Ramos (cell line): ENCODE results near the gene PTPRN2.

Experiments
- in situ Hi-C: fragments of 300-500 bp; cut with MboI; formaldehyde crosslinking; loops from one replicate; pipeline ENCODE4 v1.14.3; 2022; ENCODE audit warnings: low sequenced_read_pairs; ENCODE audit not compliant: unreplicated experiment

Gene PTPRN2

DNA sequence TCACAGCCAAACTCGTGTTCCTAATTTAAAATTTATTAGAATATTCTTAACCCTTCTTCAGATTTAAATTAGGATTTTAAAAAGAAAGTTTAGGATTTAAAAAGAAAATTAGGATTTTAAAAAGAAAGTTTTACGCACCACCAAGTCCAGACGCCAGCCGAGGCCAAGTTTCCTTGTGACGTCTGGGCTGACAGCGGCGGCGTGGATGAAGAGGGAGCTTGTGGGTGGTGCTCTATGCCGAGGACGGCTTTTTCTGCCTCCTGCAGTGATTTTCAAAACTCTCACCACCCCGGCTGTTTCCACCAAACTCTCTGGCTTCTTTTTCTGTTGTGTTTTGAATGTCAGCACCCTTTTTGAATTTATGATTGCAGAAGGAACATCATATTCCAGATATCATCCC is 997.9 kb downstream of the PTPRN2 start:
- in situ Hi-C loops = no loop called here

DNA sequence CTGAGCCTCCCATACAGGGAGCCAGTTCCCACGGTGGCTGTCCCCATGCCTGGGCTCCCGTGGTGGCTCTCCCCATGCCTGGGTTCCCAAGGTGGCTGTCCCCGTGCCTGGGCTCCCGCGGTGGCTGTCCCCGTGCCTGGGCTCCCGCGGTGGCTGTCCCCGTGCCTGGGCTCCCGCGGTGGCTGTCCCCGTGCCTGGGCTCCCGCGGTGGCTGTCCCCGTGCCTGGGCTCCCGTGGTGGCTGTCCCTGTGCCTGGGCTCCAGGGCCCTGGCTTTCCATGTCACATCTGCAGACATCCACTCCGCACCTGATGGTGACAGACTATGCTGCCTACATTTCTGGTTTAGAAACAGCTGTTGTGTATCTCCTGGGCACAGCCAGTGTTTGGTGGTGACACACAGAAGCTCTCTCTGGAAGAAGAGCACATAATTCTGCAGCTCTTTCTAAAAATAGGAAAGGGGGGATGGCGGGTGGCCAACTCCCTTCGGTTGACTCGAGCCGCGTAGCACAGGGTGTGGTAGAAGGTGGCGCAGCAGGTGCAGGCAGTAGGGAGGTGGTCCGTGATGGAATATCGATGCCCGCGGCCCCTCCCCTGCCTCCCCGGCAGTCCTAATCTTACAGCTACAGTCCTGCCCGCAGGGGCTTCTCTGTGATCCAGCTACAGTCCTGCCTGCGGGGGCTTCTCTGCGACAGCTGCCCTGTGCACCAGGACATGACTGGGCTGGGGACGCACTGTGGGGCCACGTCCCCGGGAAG is 999.6 kb downstream of the PTPRN2 start:
- in situ Hi-C loops = no loop called here

DNA sequence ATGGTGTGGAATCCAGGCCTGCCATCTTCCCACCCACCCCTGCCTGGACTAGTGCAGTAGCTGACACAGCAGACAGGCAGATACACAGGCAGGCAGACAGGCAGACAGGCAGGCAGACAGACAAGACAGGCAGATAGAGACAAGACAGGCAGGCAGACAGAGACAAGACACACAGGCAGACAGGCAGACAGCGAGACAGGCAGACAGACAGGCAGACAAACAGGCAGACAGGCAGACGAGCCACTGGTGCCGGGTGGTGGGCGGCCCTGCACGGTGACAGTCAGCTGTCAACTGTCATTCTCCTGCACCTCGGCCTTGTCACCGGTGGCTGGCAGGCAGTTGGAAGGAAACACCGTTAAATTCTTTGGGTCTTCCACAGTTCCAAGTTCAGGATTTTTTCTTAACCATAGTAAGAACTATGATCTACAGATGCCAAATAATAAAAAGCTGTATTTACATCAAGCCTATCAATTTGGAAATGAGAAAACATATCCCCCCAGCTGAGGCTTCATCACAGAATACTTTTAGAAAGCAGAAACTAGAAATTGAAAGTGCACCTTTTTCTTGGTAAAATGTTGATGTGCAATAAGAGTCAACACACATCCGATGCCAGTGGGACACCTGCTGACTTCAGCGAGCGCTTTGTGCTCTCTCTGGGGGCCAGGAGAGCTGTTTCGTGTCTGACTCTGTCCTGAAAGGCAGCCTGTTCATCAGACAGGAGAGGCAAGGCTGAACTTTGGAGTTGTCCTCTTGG is 1000.4 kb downstream of the PTPRN2 start:
- in situ Hi-C loops = no loop called here

DNA sequence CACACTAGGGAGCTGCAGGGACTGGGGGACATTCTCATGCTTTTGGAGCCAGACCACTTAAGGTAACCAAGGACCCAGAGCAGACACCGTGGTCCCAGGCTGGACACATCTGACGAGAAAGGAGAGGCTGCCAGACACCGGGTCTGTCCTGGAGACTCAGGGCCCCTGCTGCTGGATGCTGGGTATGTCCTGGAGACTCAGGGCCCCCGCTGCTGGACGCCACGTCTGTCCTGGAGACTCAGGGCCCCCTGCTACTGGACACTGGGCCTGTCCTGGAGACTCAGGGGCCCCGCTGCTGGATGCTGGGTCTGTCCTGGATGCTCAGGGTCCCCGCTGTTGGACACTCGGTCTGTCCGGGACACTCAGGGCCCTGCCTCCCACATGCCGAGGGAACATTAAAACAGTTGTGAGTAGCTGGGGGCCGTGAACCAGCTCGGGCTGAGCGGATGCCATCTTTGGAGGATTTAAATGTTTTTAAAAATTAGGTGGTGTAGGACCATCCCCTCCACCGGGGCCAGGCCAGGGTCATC is 1001.1 kb downstream of the PTPRN2 start:
- in situ Hi-C loops = no loop called here

DNA sequence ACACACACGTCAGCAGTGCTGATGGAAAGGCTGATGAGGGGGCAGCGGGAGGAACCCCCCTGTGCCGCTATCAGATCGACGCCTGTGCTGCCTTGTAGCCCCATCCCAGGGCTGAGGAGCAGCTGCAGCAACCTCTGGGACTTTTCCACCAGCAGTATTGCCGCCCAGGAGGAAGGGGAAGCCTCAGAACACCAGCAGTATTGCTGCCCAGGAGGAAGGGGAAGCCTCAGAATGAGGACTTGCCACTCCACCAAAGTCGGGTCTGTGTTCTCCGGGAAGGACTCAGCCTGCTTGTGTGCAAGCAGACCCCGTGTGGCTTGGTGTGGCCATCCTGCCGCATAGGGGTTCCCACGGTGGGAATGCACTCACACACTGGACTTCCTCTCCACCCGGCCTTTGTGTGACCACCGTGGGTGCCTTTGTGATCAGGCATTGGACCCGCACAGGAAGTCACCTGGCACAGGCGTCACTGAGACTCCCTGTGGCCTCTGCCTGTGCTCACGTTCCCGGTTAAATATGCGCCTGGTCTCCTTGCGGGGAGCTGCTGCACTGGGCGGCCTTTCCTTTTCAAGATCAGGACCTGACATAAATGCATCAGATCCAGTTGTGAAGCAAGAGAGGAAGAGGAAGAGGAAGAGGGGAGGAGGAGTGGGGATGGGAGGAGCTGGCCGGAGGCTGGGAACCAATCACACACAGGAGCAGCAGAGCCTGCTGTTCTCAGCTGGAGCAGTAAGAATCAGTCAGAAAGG is 1002.3 kb downstream of the PTPRN2 start:
- in situ Hi-C loops = no loop called here

DNA sequence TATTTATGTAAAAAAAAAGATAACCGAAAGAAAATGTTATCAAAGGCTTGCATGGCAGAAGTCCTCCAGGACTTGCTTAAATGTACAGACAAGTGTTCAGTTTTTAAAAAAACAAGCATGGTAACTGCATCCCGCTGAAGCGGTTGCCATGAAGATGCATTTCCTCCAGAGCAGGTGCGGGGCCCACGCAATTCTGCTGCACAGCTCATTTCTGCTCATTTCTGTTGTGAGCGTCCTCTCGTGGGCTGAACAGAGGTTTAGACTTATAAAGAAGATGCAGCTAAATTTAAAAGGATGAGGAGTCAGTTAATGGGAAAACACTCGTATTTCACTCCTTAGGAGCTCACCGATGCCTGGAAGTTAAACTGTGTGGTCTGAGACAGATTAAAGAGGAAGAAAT is 1003.2 kb downstream of the PTPRN2 start:
- in situ Hi-C loops = no loop called here

DNA sequence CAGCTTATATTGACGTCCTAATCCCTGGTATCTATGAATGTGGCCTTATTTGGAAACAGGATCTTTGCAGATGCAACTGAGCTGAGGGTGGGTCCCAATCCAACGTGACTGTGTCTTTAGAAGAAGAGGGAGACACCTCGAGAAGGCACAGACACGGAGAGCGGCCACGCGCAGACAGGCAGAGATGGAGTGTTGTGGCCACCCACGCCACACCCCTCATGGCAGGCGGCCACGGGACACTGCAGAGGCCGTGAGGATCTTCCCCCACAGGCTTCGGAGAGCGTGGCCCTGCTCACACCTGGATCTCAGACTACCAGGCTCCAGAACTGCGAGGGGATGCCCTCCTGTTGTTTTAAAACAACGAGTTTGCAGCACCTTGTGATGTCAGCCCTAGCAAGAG is 1005.9 kb downstream of the PTPRN2 start:
- in situ Hi-C loops = no loop called here

DNA sequence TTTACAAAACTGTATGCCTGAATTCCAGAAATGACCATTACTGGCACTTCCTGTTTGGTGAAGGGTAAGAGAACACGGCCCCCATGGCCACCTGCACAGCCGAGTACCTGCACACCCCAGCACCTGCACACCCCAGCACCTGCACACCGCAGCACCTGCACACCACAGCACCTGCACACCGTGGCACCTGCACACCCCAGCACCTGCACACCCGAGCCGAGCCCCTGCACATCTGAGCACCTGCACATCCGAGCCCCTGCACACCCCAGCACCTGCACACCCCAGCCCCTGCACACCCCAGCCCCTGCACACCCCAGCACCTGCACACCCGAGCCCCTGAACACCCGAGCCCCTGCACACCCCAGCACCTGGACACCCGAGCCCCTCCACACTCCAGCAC is 1007.3 kb downstream of the PTPRN2 start:
- in situ Hi-C loops = no loop called here

DNA sequence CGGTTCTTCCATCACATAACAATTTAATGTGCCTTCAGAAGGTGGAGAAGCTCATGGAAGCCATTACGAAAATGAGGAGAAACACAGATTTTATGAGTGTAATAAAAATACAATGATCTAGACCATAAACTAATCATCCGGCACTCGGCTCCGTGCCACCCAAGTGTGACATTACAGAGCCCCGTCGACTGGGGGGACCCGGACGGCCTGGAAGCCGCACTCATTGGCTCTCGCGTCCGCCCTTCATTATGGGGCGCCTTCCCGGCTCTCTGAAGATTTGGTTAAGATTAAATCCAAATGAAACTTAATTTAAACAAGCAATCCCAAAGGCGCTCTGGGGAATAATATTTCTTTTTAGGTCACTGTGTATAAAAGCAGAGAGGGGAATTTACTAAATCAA is 1008.2 kb downstream of the PTPRN2 start:
- in situ Hi-C loops = no loop called here

DNA sequence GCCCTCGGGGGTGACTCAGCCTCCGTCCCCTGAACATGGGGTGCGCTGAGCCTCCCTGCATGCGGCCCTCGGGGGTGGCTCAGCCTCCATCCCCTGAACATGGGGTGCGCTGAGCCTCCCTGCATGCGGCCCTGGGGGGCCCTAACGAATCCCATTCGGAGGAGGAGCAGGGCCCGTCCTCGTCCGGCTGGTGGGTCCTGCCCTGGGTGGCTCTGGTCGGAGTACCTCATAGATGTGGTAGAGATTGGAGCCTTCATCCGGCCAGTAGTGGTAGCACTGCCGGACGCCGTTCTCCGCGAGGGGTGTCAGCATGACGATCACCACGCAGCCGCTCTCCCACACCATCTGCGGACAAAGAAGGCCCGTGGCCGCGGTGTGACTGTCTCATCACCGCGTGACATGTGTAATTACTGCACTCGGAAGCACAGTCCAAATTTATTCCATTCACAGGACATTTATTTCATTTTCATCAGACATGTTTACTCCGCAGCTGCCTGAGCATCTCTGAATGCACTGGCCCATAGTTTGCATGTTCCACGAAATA is 1009.8 kb downstream of the PTPRN2 start:
- in situ Hi-C loops = no loop called here

DNA sequence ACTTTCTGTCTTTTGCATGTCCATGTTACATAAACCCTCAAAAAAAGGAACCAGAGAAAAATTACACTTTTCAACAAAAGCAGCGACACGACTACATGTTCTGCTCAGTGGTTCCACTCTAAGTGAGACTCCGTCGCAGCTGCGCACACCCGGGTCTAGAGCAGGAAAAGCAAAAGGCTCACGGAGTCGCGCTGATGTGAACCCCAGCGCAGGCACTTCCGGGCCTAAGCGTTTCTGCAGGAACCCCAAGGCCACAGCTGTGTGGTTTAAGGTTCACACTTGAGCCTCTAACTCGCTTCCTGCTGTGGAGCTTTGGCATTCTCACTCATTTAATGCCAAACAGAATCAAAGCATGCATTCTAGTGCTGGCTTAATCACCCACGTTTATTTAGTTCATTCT is 1010.6 kb downstream of the PTPRN2 start:
- in situ Hi-C loops = no loop called here

DNA sequence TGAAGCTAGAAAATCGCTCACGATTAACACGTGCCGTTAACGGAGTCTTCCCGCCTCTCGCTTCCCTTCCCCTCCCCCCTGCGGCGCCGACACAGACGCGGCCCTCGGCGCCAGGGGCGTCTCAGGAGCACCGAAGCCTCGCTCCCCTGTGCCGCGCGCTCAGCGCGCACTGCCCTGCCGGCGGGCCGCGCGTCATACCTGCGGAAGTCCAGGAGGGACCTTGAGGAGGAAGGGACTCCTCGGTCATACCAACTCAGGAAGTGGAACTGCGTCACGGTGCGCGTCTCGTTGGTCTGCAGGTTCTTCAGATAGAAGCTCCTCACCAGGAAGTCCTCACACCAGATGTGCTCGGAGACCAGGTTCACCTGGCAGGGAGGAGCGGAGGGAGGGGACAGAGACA is 1011.2 kb downstream of the PTPRN2 start:
- in situ Hi-C loops = no loop called here

DNA sequence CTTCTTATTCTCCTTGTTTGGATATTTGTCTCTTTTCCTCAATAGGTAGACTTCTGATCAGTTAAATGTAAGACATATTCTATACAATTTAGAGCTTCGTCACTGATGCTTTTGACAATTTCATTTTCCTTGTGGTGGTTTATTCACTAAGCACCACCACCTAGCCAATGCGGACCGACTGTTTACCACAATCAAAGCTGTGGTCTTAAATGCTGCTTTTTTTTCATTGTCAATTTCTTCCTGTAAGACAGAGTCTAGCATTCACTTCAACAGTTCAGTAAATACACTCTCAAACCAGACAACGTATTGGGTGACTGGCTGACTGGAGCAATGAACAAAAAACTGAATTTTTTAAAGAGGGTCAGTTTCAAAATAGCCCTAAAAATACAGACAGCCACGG is 1011.8 kb downstream of the PTPRN2 start:
- in situ Hi-C loops = no loop called here

DNA sequence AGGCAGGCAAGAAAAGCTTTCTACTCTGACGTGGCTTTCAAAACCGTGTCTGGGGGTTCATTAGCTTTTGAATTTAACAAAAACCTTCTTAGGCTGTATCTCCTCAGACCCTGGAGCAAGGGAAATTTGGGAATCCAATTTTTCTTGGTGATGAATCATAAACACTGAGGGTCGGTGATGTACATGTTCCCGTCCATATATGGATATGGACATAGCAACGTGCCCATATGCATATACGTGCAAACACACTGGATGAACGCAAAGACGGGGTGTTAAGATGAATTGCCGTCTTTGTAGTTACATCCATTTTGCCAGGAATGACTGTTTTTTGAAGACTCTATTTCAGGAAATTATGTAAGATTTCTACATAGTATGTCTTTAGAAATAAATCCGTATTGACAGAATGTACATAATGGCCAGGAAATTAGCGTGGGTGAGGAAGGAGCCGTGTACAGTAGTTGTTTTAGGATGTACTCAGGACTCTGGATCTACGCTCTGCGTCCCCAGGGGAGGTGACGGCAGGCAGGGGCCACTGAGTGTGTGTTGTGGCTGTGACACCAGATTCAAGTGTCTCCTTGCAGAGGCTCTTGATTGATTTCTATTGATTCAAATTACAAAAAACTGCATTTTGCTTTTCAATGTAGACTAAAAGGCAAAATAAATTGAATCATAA is 1012.6 kb downstream of the PTPRN2 start:
- in situ Hi-C loops = no loop called here

DNA sequence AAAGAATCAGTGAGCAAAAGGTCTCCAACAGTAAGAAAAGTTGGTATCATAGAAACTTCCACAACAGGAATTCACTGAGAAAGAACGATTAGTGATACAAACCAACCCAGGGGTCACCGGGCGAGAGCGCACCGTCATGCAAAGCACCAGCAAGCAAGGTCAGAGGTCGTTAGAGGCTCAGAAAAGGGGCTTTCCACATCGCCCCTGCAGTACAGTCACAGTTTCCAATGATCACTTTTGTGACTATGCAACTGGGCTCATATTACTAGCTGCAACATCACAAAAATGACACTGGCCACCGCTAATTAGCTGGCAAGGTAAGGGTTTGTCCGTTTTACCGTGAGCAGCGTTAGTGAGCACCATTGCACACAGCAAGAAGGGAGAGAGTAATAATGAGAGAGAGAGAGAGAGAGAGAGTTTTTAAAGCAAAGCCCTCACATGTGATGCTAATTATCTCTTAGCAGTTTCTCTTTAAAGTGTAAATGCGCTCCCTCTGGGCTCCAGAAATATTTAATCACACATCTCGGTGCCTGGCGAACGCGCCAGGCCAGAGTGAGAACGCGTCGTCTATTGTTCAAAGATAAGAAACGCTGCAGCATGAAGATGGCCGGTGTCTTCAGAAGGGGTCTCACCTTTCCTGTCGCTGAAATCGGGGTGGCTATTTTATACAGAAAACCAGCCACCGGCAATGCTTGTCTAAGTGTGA is 1013.4 kb downstream of the PTPRN2 start:
- in situ Hi-C loops = no loop called here

DNA sequence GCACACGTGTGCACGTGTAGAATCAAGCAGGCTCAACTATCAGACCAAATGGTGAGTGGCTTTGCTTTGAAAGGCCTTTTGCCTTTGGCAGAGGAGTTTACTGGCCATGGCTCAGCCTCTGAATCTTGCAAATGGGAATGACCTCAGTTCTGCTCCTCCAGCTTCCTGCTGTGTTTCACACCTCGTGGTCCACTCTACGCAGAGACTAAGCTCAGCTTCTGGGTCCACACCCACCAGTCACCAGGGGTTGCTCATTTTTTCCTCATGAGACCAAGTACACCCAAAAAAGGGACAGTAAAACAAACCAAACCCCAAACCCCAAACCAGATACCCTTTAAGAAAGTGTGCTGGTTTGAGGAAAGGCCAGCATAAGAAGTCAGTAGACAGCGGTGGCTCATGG is 1014.4 kb downstream of the PTPRN2 start:
- in situ Hi-C loops = no loop called here

DNA sequence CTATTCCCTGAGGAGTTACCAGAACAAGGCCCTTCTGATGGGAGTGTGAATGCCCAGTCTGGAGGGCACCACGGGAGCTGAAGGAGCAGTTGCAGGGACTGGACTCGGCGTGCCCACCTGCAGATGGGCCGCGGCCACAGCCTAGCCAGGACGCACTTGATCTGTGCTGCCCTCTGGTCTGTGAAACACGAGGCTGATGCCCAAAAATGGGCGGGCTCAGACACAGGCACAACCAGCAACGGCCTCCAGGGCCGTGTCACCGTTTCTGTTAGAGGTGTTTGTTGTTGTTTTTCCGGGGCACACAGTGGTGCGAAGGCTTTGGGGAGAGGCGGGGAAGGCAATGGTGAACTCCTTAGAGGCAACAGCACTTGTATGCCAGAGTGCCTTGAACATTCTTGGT is 1015.0 kb downstream of the PTPRN2 start:
- in situ Hi-C loops = no loop called here

DNA sequence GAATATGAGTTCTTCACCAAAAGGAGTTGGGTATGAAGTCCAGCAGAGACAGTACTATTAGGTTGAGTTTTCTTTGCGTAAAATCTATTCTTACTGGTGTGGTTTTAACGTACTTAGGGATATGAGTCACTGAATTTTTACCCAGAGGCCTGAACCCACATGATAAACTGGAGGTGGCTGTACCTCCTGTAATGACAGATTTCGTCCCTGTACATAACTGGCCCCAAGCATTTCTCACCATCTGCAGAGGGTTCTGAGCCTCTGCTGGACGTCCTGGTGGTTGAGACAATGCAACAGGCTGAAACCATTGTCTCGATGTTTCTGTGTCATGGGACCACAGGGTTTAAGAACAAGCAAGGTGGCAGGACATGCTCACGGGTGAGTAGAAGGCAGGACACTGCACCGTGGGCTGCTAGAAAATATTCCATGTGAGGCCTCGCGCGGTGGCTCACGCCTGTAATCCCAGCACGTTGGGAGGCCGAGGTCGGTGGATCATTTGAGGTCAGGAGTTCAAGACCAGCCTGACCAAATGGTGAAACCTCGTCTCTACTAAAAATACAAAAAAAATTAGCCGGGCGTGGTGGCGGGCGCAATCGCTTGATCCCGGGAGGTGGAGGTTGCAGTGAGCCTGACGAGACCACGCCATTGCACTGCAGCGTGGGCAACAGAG is 1017.0 kb downstream of the PTPRN2 start:
- in situ Hi-C loops = no loop called here

DNA sequence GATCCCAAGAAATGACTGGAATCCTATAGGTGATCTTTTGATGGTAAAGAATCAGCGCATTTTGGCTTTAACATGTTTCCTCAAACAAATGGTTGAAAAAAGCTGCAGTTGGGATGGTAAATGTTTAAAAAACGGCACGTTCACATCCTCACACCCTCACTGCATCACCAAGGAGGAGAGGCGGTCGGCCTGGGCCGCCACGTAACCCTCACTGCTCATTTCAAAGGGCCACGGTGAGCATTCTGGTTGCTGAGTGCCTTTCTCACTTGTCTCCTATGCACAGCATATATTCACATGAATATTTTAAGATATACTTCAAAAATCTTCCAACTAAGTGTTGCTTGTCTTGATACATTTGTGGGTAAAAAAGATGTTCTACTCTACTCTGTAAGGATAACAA is 1017.7 kb downstream of the PTPRN2 start:
- in situ Hi-C loops = no loop called here
